Neural cell (in vitro differentiated cells): ENCODE measurements around the gene PRKCD.

Experiments used
- CTCF ChIP-seq: fragments of 450-650 bp; IDR thresholded peaks from 2 replicates; pipeline ENCODE4 v1.5.1; 2014; ENCODE audit warnings: antibody characterized with exemption, mild to moderate bottlenecking, moderate library complexity; ENCODE audit not compliant: poor library complexity, severe bottlenecking
- EP300 ChIP-seq: fragments of 450-650 bp; conservative IDR thresholded peaks from 2 replicates; pipeline ENCODE4 v1.6.1; 2014; ENCODE audit warnings: antibody characterized with exemption, mild to moderate bottlenecking, moderate library complexity; ENCODE audit not compliant: poor library complexity, severe bottlenecking
- EZH2 ChIP-seq: fragments of 200-600, 300-800 bp; shearing (Covaris generic), sonication (generic); IDR thresholded peaks from 2 replicates; pipeline ENCODE4 v1.6.1; 2014; ENCODE audit warnings: antibody characterized with exemption, low read length, borderline replicate concordance, mild to moderate bottlenecking; ENCODE audit not compliant: insufficient read depth, poor library complexity, severe bottlenecking
- MXI1 ChIP-seq: fragments of 450-650 bp; conservative IDR thresholded peaks from 2 replicates; pipeline ENCODE4 v1.6.1; 2014; ENCODE audit warnings: antibody characterized with exemption, mild to moderate bottlenecking; ENCODE audit not compliant: poor library complexity, severe bottlenecking
- POLR2AphosphoS5 ChIP-seq: IDR thresholded peaks from 2 replicates; pipeline ENCODE4 v1.6.1; 2012
- TAF1 ChIP-seq: IDR thresholded peaks from 2 replicates; pipeline ENCODE4 v1.6.1; 2012; ENCODE audit warnings: low read depth
- TF ChIP-seq, protein P1 (sequence below): IDR thresholded peaks from 2 replicates; pipeline ENCODE4 v1.6.1; 2012; ENCODE audit warnings: borderline replicate concordance

- TF ChIP-seq CTCF (no peak), EP300 (no peak), POLR2AphosphoS5 (no peak), MXI1 (no peak), TAF1 (no peak), EZH2 (no peak)
- TF ChIP-seq, protein P1, sequence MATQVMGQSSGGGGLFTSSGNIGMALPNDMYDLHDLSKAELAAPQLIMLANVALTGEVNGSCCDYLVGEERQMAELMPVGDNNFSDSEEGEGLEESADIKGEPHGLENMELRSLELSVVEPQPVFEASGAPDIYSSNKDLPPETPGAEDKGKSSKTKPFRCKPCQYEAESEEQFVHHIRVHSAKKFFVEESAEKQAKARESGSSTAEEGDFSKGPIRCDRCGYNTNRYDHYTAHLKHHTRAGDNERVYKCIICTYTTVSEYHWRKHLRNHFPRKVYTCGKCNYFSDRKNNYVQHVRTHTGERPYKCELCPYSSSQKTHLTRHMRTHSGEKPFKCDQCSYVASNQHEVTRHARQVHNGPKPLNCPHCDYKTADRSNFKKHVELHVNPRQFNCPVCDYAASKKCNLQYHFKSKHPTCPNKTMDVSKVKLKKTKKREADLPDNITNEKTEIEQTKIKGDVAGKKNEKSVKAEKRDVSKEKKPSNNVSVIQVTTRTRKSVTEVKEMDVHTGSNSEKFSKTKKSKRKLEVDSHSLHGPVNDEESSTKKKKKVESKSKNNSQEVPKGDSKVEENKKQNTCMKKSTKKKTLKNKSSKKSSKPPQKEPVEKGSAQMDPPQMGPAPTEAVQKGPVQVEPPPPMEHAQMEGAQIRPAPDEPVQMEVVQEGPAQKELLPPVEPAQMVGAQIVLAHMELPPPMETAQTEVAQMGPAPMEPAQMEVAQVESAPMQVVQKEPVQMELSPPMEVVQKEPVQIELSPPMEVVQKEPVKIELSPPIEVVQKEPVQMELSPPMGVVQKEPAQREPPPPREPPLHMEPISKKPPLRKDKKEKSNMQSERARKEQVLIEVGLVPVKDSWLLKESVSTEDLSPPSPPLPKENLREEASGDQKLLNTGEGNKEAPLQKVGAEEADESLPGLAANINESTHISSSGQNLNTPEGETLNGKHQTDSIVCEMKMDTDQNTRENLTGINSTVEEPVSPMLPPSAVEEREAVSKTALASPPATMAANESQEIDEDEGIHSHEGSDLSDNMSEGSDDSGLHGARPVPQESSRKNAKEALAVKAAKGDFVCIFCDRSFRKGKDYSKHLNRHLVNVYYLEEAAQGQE, result no peak
Observed at GRCh38 chr3:53170325-53171063, 9.5 kb downstream of the PRKCD start.
